HG03439 (cell line): ENCODE data around the gene ILKAP.

Experiments used
- ATAC-seq: cut with Tn5 transposase; IDR thresholded peaks from one replicate; pipeline ENCODE4 v1.9.1; 2021; ENCODE audit warnings: mild to moderate bottlenecking, moderate library complexity; ENCODE audit not compliant: unreplicated experiment

The ILKAP gene

DNA sequence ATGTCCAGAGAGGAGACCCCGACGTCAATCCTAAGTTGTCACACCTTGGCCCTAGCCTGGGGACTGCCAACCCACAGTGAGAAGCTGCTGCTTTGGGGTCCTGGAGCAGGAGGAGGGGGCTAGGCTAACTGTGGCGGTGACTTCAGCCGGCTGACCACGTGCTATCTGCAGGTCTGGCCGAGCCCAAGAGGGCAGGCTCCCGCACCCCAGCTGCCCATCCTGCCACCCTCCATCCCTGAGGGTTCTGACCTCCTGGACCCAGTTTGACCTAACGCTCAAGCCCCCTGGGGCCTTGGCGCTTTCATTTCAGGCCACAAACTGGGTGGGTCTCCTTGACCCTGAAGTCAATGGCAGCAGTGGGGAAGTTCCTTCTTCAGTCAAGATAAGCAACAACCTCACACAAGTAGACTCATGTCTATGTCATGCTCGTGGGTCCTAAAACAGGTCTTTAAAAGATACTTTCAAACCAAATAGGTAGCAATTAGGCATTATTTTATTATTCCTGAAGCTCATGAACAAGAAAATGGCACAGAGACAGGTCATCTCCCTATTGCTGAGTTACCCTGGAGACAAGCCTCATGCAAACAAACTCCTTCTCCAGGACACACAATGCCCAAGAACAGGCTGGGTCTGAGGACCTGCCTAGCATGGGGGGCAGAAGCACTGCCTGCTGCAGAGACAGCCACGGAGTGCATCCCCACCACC lies 34.1 kb upstream of the ILKAP start:
- ATAC-seq = no peak

GRCh38 chr2:238236571-238236970 lies 33.1 kb upstream of the ILKAP start:
- no peak for ATAC-seq

- no peak for ATAC-seq
These were observed 32.4 kb upstream of the ILKAP start for GRCh38 chr2:238235856-238236255.

DNA sequence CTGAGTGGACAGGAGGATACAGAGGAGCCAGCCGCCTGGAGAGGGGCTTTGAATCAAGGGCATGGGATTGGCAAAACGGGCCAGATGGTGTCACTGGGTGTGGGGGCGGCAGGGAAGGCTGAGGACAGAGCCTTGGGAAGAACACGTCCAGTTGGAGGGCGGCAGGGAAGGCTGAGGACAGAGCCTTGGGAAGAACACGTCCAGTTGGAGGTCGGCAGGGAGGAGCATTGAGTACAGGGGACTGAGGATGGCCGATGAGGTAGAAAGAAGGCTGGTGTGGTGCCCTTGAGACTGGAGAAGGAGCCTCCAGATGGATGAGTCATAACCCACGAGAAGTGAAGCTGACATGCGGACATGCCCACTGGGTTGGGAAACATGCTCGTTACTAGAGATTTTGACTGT lies 31.8 kb upstream of the ILKAP start:
- no peak for ATAC-seq

DNA sequence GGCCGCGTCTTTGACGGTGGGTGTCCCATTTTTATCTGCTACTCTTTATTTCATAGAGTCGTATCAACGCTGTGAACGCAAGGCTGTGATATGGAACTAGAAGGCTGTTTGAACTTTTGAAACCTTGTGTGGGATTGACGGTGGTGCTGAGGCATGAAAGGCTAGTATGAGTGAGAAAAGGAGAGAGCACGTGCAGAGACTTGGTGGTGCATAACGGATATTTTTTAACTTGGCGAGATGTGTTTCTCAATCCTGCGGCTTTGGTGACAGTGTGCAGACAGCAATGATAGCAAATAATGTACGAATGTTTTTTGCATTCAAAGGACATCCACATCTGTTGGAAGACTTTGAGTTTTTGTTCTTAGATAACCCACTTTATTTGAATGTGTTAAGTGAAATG lies 30.1 kb upstream of the ILKAP start:
- no peak for ATAC-seq

GRCh38 chr2:238231809-238232208 lies 28.3 kb upstream of the ILKAP start:
- ATAC-seq = no peak

- no peak for ATAC-seq
These were observed 27.8 kb upstream of the ILKAP start for GRCh38 chr2:238231251-238231793.

- no peak for ATAC-seq
These were observed 27.2 kb upstream of the ILKAP start for GRCh38 chr2:238230699-238231098.

DNA sequence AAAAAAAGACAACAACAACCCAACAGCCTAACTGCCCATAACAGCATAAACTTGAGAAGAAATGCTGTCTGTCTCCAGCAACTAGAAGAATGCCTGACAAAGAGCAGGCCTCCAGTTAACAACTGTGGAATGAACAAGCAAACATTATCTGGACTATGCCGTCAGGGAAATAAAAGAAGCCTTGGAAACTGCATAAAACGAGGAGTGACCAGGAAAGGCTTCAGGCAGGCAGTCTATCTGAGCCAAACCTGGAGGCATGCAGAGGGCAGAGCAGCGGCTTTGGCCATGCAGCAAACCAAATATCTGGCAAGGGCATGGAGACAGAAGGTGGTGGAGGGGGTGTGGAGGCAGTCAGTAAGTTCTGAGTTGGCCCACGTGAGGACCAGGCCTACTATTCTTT lies 25.2 kb upstream of the ILKAP start:
- no peak for ATAC-seq

DNA sequence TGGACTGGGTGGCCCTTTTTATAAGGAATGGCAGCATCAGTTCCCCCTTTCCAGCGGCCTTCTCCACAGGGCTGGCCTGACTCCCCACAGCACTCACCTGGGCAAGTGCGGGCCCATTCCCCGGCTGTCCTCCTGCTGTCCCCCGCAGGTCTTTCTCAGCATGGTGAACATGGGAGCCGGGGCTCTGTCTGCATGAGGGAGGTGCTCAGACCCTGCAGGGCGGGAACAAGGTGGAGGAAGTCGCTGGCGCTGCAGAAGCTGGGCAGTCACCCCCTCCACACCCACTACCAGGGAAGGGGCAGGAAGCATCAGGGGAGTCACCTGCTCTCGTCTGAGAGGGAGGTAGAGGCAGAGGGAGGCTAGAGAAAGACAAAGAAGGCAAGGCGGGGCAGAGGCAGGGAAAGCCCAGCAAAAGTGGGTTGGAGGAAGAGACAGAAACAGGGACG lies 24.1 kb upstream of the ILKAP start:
- no peak for ATAC-seq

- no peak for ATAC-seq
These were observed 23.4 kb upstream of the ILKAP start for GRCh38 chr2:238226698-238227586.

GRCh38 chr2:238225911-238226697 lies 22.6 kb upstream of the ILKAP start:
- ATAC-seq = no peak

DNA sequence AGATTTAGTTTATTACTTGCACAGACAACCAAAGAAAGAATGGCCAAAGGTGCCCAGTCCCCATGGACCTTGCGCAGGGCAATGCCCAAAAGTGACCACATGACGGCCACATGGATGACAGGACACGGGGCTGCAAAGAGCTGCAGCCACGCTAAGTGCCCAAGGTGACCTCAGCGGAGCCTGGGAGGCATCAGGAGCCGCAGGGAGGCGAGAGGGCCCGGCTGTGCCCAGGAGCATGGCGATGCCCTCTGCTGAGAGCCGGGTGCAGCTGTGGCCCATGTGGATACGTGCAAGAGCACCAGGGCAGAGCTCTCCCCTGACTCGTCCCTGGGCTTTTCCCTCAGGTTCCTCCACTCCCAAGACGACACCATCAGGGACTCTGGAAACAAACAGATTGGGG lies 21.6 kb upstream of the ILKAP start:
- no peak for ATAC-seq

GRCh38 chr2:238224356-238225035 lies 21.0 kb upstream of the ILKAP start:
- ATAC-seq = no peak

GRCh38 chr2:238220892-238221521 lies 17.5 kb upstream of the ILKAP start:
- ATAC-seq = no peak

GRCh38 chr2:238220274-238220891 lies 16.9 kb upstream of the ILKAP start:
- no peak for ATAC-seq

- ATAC-seq = no peak
These were observed 13.2 kb upstream of the ILKAP start for GRCh38 chr2:238216651-238217184.

- ATAC-seq = no peak
These were observed 3.5 kb upstream of the ILKAP start for GRCh38 chr2:238207006-238207405.

GRCh38 chr2:238203973-238204683 lies 633 bp upstream of the ILKAP start:
- ATAC-seq = peak; percentile 25
